SK-N-SH (cell line): ENCODE data around the gene PCLAF. TPM values are rescaled to one million over a fixed set of nuclear protein-coding genes. Genes with fewer than 3 reads are reported as not detected.
A peak's percentile ranks its signal among the peaks of the same experiment; 100 is the strongest.

Experiments
- CTCF ChIA-PET: fragments of 300-600, 350-600 bp; formaldehyde crosslinking; extraction: SDS; loops from one replicate; lab custom pipeline; 2021; lab: Yijun Ruan, JAX
- POLR2A ChIA-PET: fragments of 350-600 bp; sonication (Branson Sonifier 250); formaldehyde crosslinking; extraction: SDS; loops from one replicate; lab custom pipeline; 2020; ENCODE audit warnings: antibody characterized with exemption, inconsistent platforms; lab: Yijun Ruan, JAX
- DNase-seq: peaks from one replicate; pipeline ENCODE4 v3.0.0; 2012
- H2AFZ ChIP-seq: fragments of 200-600 bp; sonication (generic); 2 replicates; pipeline ENCODE4 v1.8.1; 2016; ENCODE audit warnings: antibody characterized with exemption, mild to moderate bottlenecking, low read depth
- H3F3A ChIP-seq: fragments of 200-600 bp; sonication (generic); replicated peaks from 2 replicates; pipeline ENCODE3; 2016; ENCODE audit warnings: antibody characterized with exemption, mild to moderate bottlenecking; ENCODE audit not compliant: insufficient read depth
- H3K27ac ChIP-seq, 2 experiments: fragments of 200-500 bp in 1 of 2; fragments of 200-600 bp in 1 of 2; sonication (Bioruptor generic) in 1 of 2; sonication (generic), shearing (Covaris generic) in 1 of 2; 2 replicates each; pipeline versions ENCODE4 v1.5.1 to v1.6.1; 2014 to 2016; ENCODE audit warnings: low read depth in 2 of 2, inconsistent platforms in 1 of 2, low read length in 1 of 2, mild to moderate bottlenecking in 1 of 2, mixed read lengths in 1 of 2
- H3K27me3 ChIP-seq: fragments of 200-600 bp; sonication (generic), shearing (Covaris generic); 2 replicates; pipeline ENCODE4 v1.6.1; 2016; ENCODE audit warnings: mixed run types; ENCODE audit not compliant: insufficient read depth
- H3K36me3 ChIP-seq, 2 experiments: fragments of 200-500 bp in 1 of 2; fragments of 200-600 bp in 1 of 2; sonication (Bioruptor generic) in 1 of 2; sonication (generic) in 1 of 2; replicated peaks in 1 of 2; 2 replicates each; pipeline versions ENCODE3 to v1.5.1; 2014 to 2016; ENCODE audit warnings: low read length in 1 of 2, mild to moderate bottlenecking in 1 of 2; ENCODE audit not compliant: insufficient read depth in 2 of 2, control insufficient read depth in 1 of 2
- H3K4me1 ChIP-seq, 2 experiments: fragments of 200-500 bp in 1 of 2; fragments of 200-600 bp in 1 of 2; sonication (Bioruptor generic) in 1 of 2; sonication (generic), shearing (Covaris generic) in 1 of 2; 2 replicates each; pipeline versions ENCODE4 v1.5.1 to v1.6.1; 2014 to 2016; ENCODE audit warnings: low read depth in 1 of 2, low read length in 1 of 2, mixed run types in 1 of 2; ENCODE audit not compliant: insufficient read depth in 2 of 2, control insufficient read depth in 1 of 2
- H3K4me2 ChIP-seq: fragments of 200-600 bp; sonication (generic), shearing (Covaris generic); 2 replicates; pipeline ENCODE4 v1.6.1; 2017; ENCODE audit warnings: mixed run types
- H3K4me3 ChIP-seq, 2 experiments: fragments of 200-500 bp in 1 of 2; fragments of 200-600 bp in 1 of 2; sonication (Bioruptor generic) in 1 of 2; sonication (generic), shearing (Covaris generic) in 1 of 2; 2 replicates each; pipeline versions ENCODE4 v1.5.1 to v1.8.1; 2014 to 2016; ENCODE audit warnings: low read depth in 2 of 2, inconsistent platforms in 1 of 2, low read length in 1 of 2, mild to moderate bottlenecking in 1 of 2, mixed read lengths in 1 of 2, moderate library complexity in 1 of 2
- H3K79me2 ChIP-seq: fragments of 200-600 bp; sonication (generic); 2 replicates; pipeline ENCODE4 v1.8.1; 2017; ENCODE audit warnings: mild to moderate bottlenecking; ENCODE audit not compliant: insufficient read depth
- H3K9ac ChIP-seq: fragments of 200-600 bp; sonication (generic); 2 replicates; pipeline ENCODE4 v1.6.1; 2017; ENCODE audit warnings: mixed run types
- H3K9me2 ChIP-seq: fragments of 200-600 bp; sonication (generic); 2 replicates; pipeline ENCODE4 v1.6.1; 2017; ENCODE audit warnings: mixed run types
- H3K9me3 ChIP-seq: fragments of 200-600 bp; sonication (generic); 2 replicates; pipeline ENCODE4 v1.6.1; 2017; ENCODE audit warnings: mixed run types, mild to moderate bottlenecking, moderate library complexity
- H4K20me1 ChIP-seq: fragments of 200-600 bp; sonication (generic); 2 replicates; pipeline ENCODE4 v1.6.1; 2017; ENCODE audit warnings: mild to moderate bottlenecking, mixed run types; ENCODE audit not compliant: insufficient read depth
- EZH2phosphoT487 ChIP-seq: fragments of 200-600 bp; sonication (generic); IDR thresholded peaks from 2 replicates; pipeline ENCODE4 v1.6.1; 2017; ENCODE audit warnings: low read depth, mixed run types, mild to moderate bottlenecking, antibody characterized with exemption, moderate library complexity, borderline replicate concordance
- WGBS: methylation state at CpG from one replicate; pipeline ENCODE4 v1.1.6; 2017; ENCODE audit warnings: low lambda C conversion rate; 5-methylcytosine and 5-hydroxymethylcytosine counted together
- polyA plus RNA-seq, 3 experiments: library from polyadenylated mRNA; depleted of rRNA; stranded (reverse); fragments of >200 nt; gene quantifications; 2 replicates each; pipeline ENCODE4 v1.2.3, GENCODE V29; 2012
- small RNA-seq, 7 experiments: library from RNA; depleted of rRNA; stranded (forward); fragments of <200 nt; gene quantifications; one replicate each; pipeline ENCODE3, GENCODE V24; 2012

The PCLAF gene
- polyA plus RNA-seq, 1 of the 3 experiments (the other 2 are of a cell fraction): 35.0 TPM

GRCh38 chr15:64314456-64314855, 66.8 kb downstream of the PCLAF start:
- Histone ChIP-seq H3K4me2 (no peak overlapping the region), H3K27me3 (no peaks in the 10 kb centered on the region), H3K4me3 (no peak overlapping the region), H3K79me2 (peaks cover 97% of the 10 kb centered on the region), H3K9me3 (no peaks in the 10 kb centered on the region), H3K36me3 (peaks cover 0 to 6% of the 10 kb centered on the region in 2 experiments), H3F3A (peaks cover 7% of the 10 kb centered on the region), H3K9me2 (no peaks in the 10 kb centered on the region), H2AFZ (no peak overlapping the region)
- DNase-seq: no peak
- POLR2A ChIA-PET: no interaction called here
- no peak for TF ChIP-seq EZH2phosphoT487
- TF ChIP-seq, all 33 proteins: peak for 0
- Histone ChIP-seq H3K4me1 (peaks cover 0 to 2% of the 10 kb centered on the region in 2 experiments; a peak in 1 of 4 replicates), H4K20me1 (peaks cover 36% of the 10 kb centered on the region), H3K9ac (no peak overlapping the region), H3K27ac (peak overlapping the region in 1 of 2 experiments; percentile 10; a peak in 1 of 4 replicates)
- CTCF ChIA-PET: no interaction called here
- WGBS: 96% methylated on average over 3 of the region's 3 CpGs

Small RNA genes within 50 kb of the gene (small RNA-seq; reads per million reads assigned to genes)
- gene RF00554: 0 reads per million in 7 experiments

Other genes starting within 250 kb of the PCLAF start
- gene SNX22, start 229.7 kb downstream of the PCLAF start, polyA plus RNA-seq (2012; rRNA removed): 0.94 and 1.2 TPM in 2 replicates
- gene PPIB, start 218.4 kb downstream of the PCLAF start, polyA plus RNA-seq (2012; rRNA removed): 1,358 and 1,379 TPM in 2 replicates
- 10.2 and 14.2 TPM in 2 replicates for gene CSNK1G1, start 25.3 kb downstream of the PCLAF start, polyA plus RNA-seq (2012; rRNA removed)
- 14.5 and 20.3 TPM in 2 replicates for gene TRIP4, start 6.4 kb upstream of the PCLAF start, polyA plus RNA-seq (2012; rRNA removed)
- gene ZNF609, start 79.1 kb upstream of the PCLAF start, polyA plus RNA-seq (2012; rRNA removed): 10.3 and 12.6 TPM in 2 replicates